Activated naive CD8-positive, alpha-beta T cell (primary cell): ENCODE data around the gene PTPRN2.

Experiments
- H3K27ac Mint-ChIP-seq: one replicate; pipeline ENCODE4 v1.8.0; 2021; ENCODE audit warnings: mixed read lengths
- H3K27me3 Mint-ChIP-seq: one replicate; pipeline ENCODE4 v1.8.0; 2021; ENCODE audit warnings: mixed read lengths
- H3K36me3 Mint-ChIP-seq: one replicate; pipeline ENCODE4 v1.8.0; 2021; ENCODE audit warnings: mixed read lengths
- H3K4me1 Mint-ChIP-seq: one replicate; pipeline ENCODE4 v1.8.0; 2021; ENCODE audit warnings: low read depth, mixed read lengths
- H3K4me3 Mint-ChIP-seq: one replicate; pipeline ENCODE4 v1.8.0; 2021; ENCODE audit warnings: mild to moderate bottlenecking, mixed read lengths
- H3K9me3 Mint-ChIP-seq: one replicate; pipeline ENCODE4 v1.8.0; 2021; ENCODE audit warnings: low read depth, mixed read lengths

PTPRN2 gene

DNA sequence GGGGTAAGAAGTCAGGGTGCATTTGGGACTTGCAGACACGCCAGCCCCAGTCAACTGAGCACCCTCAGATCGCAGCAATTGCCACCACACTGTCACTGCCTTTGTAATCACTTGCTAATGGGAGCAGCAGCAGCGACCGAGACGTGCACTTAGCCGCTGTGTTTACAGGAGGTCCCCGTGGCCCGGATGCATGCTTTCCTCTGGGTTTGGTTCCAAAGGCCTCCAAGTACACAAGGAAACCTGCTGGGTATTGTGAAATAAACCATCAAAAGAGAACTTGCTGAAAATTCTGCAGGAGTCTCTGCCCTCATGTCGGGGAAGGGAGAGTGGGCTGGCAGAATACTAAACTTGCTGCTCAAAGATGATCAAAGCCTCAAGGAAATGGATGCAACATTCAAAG, 909.1 kb downstream of the PTPRN2 start:
- H3K36me3 Mint-ChIP-seq, result no peaks in the 10 kb centered on the region
- peaks cover 7% of the 10 kb centered on the region for H3K4me1 Mint-ChIP-seq
- H3K27me3 Mint-ChIP-seq, result peaks cover 60% of the 10 kb centered on the region
- H3K9me3 Mint-ChIP-seq, result no peaks in the 10 kb centered on the region
- H3K4me3 Mint-ChIP-seq, result no peak overlapping the region
- H3K27ac Mint-ChIP-seq, result no peak overlapping the region

DNA sequence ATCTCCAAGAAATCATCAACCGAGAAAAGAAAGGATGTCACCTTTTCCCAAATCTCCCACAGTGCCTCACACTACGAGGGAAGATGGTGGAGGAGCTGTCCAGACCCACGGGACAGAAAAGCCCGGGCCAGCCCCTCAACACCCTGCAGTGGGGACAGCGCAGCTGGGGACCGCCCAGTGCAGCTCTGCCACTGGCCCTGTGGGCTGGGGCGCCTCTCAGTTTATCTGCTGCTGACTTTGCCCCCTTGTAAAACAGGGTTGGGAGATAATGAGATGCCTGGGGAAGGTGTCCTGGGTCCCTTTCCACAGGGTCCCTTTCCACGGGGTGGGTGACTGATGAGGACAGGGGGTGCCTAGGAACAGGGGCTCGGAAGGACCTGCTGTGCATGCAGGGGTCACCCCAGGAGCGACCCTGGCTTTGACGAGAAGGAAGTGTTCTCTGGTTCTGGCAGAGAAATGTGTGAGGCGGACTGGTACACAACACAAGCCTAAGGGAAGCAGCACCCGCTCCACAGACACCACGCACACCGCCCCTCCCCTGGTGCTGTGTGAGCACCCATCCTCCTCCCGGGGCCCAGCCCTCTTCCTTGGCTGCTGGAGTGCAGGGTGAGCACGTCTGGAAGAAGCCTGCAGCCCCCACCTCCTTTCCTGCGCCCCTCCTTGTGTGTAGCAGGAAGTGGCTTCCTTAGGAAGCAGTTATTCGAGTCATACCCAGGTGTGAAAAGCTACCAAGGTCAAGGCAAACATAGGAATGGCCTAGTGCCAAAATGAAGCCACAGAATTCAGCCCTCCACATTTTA, 911.0 kb downstream of the PTPRN2 start:
- peaks cover 44% of the 10 kb centered on the region for H3K27me3 Mint-ChIP-seq
- H3K4me3 Mint-ChIP-seq, result no peak overlapping the region
- H3K36me3 Mint-ChIP-seq, result no peaks in the 10 kb centered on the region
- H3K9me3 Mint-ChIP-seq, result no peaks in the 10 kb centered on the region
- no peak overlapping the region for H3K27ac Mint-ChIP-seq
- no peaks in the 10 kb centered on the region for H3K4me1 Mint-ChIP-seq

DNA sequence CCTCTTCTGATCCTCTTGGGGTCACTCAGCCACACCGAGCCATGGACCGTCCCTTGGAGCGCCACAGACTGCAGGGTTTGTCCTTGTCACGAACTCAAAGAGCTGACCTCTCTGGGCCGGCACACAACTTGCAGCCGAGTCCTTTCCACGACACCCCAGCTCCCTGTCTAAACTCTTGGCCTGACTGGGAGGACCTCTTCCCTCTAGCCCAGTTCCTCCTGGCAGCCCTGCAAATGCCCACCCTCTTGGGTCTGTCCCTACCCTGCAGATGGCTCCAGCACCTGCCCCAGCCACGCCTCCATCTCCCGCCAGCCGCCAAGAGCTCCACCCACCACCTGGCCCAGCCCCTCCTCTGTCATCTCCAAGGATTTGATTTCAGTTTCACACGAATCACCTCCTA, 911.6 kb downstream of the PTPRN2 start:
- Mint-ChIP-seq H3K27ac (no peak overlapping the region), H3K4me3 (no peak overlapping the region), H3K4me1 (no peaks in the 10 kb centered on the region), H3K27me3 (peaks cover 42% of the 10 kb centered on the region), H3K36me3 (no peaks in the 10 kb centered on the region), H3K9me3 (no peaks in the 10 kb centered on the region)

DNA sequence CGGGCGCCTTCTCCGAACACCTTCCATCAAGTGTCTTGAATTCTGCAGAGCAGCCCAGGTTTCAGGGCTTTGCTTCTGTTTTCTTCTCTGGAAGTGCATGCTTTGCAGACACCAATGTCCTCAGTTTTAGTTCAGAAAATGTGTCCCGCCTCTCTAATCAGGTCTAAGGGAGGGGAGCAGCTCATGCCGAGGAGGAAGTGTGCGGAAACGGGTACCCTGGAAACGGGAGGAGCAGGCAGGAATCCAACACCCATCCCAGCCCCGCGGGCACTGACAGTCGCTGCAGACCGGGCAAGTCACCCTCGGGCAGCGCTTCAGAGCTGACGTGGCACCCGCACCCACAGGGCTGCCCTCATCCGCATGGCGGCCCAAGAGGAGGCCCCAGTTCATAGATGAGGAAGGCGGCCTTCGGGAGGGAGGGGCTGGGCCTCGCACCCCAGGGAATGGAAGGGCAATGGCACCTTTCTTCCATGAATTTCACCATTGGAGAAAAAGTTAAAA, 912.1 kb downstream of the PTPRN2 start:
- no peak overlapping the region for H3K4me3 Mint-ChIP-seq

DNA sequence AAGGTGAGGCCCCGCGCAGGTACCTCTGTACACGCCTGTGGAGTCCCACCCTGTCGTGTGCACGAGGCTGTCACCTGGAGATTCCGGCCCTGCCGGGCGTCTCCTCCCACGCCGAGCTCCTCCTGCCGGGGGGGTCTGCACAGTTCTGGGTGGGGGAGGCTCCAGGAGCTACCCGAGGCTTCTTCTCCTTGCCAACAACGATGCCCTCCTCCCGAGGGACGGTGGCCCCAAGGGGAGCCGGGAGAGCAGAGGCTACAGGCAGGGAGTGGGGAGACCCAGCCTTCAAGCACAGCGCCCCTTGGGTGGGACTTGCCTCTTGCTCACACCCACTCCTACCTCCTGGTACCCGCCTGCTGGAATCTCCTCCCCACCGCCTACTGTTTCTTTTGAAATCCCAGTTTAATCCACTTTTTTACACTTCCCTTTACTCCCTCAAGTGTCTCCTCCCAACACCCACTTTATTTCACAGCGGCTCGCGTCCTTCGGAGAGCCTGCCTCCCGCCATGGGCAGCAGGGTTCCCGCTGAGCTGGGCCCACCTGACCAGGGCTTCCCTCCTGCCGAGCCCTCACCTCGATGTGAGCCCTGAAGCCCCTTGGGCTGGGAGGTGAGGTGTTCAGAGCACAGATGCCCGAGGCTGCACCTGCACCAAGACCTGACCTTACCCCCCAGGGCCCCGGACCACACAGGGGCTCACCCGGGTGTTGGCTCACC, 912.8 kb downstream of the PTPRN2 start:
- H3K9me3 Mint-ChIP-seq, result no peaks in the 10 kb centered on the region

More for the DNA sequence above, 912.1 kb downstream of the PTPRN2 start:
- peaks cover 38% of the 10 kb centered on the region for H3K27me3 Mint-ChIP-seq
- no peaks in the 10 kb centered on the region for H3K36me3 Mint-ChIP-seq
- peaks cover 2% of the 10 kb centered on the region for H3K4me1 Mint-ChIP-seq
- no peaks in the 10 kb centered on the region for H3K9me3 Mint-ChIP-seq
- no peak overlapping the region for H3K27ac Mint-ChIP-seq

DNA sequence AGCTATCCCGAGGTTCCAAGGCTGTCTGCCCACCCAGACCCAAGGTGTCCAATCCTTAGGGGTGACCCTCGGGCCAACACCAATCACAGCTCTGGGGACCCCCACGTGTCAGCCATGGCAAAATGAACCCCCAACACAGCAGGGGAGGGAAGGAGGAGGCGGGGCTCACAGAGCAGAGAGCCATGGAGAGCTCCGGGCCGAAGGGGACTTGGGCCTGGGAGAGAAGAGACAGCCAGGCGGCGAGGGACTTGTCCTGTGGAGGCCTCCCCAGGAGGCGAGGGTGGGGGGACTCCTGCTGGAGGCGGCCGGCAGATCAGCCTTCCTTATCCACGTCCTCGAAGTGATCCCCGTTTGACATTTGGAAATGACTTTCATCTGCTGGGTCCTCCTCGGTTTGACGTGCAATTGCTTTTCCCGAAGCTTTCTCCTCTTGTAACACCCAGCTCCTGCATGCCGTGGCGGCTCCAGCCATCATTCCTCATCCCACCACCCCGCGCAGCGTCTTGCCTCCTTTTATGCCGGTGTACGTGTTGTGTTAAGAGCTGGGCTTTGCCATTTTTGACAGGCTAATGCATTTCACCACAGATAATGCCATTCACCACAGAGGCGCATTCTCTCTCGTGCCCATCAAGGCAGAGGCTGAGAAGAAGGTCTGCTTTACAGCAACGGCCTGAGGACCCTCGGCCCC, 913.5 kb downstream of the PTPRN2 start:
- no peaks in the 10 kb centered on the region for H3K9me3 Mint-ChIP-seq
- H3K27ac Mint-ChIP-seq, result no peak overlapping the region
- peaks cover 30% of the 10 kb centered on the region for H3K27me3 Mint-ChIP-seq
- H3K36me3 Mint-ChIP-seq, result no peaks in the 10 kb centered on the region
- H3K4me1 Mint-ChIP-seq, result peaks cover 15% of the 10 kb centered on the region
- H3K4me3 Mint-ChIP-seq, result no peak overlapping the region

More for the DNA sequence above, 912.8 kb downstream of the PTPRN2 start:
- no peak overlapping the region for H3K4me3 Mint-ChIP-seq
- H3K4me1 Mint-ChIP-seq, result peaks cover 8% of the 10 kb centered on the region
- H3K27me3 Mint-ChIP-seq, result peaks cover 32% of the 10 kb centered on the region
- H3K27ac Mint-ChIP-seq, result no peak overlapping the region
- no peaks in the 10 kb centered on the region for H3K36me3 Mint-ChIP-seq

DNA sequence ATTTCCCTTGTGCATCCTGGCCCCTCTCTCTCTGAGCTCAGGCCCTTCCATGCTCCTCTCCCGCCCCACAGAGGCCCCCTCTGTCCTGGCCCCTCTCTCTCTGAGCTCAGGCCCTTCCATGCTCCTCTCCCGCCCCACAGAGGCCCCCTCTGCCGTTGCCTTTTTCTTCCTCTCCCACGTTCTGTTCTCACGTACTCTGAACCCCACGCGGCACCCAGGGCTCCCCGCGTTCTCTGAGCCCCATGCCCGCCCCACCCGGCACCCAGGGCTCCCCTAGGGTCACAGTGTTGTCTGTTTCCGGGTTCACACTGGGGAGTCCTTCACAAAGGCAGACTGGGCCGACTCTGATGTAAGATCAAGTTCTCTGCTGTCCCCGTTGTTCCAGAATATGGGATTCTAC, 914.0 kb downstream of the PTPRN2 start:
- Mint-ChIP-seq H3K27ac (no peak overlapping the region), H3K4me3 (no peak overlapping the region), H3K9me3 (no peaks in the 10 kb centered on the region), H3K36me3 (no peaks in the 10 kb centered on the region), H3K27me3 (peaks cover 24% of the 10 kb centered on the region), H3K4me1 (peaks cover 19% of the 10 kb centered on the region)

DNA sequence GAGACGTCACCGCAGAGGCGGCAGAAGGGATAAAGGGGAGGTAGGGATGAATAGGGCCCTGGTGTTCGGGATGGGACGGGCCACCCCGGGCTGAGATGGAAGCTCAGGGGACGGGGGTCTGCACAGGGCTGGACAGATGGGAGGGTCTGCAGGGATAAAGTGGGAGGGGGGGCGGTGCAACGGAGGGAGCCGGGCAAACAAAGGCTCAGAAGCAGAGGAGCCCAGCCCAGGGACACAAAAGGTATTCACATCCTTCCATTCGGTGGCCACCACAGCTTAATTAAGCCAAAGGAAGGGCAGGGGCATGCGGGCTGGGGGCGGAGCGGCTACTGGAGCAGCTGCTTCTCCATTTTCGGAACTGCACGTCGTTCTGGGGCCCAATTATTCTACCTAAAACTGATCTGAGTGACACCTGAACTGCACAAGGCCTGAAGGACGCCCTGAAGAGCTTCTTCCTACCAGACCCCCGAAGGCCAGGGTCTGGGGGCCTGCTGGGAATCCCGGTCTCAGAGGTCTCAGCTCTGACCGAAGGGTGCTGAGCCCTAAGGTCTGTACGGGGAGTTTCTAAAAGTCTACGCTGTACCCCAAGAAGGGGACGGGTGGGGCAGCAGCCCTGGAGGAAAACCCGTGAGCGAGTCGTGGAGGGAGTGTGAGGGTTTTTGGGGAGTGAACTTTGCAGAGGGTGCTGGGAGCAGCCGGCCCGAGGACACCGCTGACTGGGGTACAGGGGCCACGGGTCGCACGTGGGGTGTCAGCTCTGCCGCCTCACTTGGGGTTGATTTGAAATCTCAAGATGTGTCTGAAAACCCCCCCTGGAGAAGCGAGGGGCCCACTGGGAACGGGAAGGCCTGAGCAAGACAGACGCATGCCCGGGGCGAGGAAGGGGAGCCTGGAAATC, 916.0 kb downstream of the PTPRN2 start:
- Mint-ChIP-seq H3K4me3 (no peak overlapping the region), H3K9me3 (no peaks in the 10 kb centered on the region), H3K27me3 (peaks cover 13% of the 10 kb centered on the region), H3K4me1 (peaks cover 25% of the 10 kb centered on the region), H3K27ac (no peak overlapping the region), H3K36me3 (no peaks in the 10 kb centered on the region)

DNA sequence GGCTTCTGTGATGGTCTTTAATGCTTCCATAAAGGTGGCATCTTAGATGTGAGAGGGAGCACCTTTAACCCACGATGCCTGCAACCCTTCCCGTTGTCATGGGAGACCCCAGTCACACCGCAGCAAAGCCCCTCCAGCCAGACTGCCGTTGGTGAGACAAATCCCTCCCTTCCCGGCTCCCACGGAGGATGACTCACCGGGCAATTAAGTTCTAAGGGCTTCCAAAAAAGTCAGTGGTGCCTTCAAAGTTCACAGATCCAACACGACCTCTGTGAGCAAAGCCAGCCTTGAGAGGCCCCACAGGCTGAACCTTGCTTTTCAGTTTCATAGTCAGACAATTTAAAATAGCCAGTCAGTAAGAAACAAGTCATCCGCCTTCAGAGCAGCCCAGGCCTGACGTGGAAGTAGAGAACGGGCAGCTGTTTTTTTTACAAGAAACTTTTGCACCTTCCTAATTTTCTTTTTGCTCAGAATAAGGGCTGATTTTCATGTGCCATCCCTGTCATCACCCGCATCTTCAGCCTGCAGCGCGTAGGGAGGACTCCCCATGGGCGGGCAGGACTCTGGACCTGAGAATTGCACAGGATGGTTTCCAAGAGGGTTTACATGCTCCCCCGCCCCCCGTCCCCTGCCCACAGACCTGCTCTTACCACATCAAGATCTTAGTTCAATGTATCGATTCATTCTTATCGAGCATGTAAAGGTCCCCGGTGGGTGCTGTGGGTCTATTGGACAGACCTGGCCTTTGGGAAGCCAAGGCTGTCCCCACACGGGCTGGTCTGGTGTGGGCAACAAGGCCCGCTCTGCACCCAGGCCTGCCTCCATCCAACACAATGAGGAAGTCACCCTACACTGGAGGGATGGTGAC, 916.9 kb downstream of the PTPRN2 start:
- H3K27me3 Mint-ChIP-seq, result peaks cover 9% of the 10 kb centered on the region
- H3K27ac Mint-ChIP-seq, result no peak overlapping the region
- no peaks in the 10 kb centered on the region for H3K36me3 Mint-ChIP-seq
- no peaks in the 10 kb centered on the region for H3K9me3 Mint-ChIP-seq
- peaks cover 25% of the 10 kb centered on the region for H3K4me1 Mint-ChIP-seq
- H3K4me3 Mint-ChIP-seq, result no peak overlapping the region

DNA sequence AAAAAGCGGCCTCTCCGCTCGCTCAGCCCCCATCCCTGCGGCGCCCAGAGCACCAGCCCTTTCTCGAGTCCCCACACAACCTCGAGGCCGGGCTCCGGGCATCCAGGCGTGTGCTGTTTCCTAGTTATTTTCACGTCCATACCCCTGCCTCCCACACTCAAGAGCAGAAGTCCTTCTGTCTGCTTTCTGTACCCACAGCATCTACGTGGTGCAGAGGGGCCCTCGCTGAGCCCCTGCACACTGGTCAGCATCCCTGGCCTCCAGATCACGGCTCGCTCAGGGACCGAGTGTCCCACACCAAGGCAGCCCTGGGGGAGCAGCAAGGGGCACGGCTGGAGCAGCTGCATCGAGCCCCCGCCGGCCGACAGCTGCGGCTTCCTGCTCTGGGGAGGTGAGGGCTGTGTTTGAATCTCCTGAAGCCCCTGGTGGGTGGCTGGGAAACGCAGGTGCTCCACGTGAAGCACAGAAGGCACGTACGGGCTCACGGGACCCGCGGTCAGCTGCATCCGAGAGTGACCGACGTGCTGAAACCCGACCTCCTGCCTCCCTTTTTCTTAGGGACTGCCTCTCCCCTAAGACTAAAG, 917.8 kb downstream of the PTPRN2 start:
- Mint-ChIP-seq H3K9me3 (no peaks in the 10 kb centered on the region), H3K4me3 (peak overlapping the region; percentile 28)

DNA sequence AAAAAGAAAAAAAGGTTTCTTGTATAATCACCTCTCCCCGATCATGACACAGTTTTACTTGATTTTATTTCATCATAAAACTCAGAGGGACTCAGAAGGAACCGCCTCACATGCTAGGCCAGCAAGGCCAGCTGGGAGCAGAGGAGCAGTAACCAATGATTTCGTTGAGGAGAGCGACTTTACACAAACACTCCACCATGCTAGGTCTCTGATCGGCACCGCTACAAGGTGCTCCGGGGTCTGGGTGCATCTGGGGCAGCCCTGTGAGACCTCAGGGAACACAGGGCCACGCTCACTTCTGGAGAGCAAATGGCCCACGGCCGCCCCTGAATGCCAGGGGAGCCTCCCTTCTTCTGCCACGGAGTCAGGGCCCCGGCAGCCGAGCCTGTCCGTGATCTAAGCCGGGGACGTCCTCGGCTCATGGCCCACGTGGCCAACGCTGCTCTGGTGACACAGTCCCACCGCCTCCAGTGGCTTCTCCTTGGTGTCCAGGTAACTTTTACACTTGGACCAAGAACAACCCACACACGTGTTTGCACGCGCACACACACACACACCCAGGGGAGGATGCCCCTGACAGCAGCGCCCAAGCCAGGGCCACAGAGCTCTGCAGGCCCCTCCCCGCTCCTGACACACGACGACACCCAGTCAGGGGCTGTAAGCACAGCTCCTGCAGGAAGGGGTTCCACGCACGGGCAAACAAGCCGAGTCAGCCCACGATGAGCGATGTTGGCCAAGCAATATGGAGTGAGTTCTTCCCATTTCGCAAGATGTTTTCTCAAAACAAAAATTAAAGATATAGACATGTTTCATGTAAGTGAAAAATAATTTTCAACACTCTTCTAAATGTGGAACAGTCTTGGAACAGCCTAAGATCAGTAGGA, 918.5 kb downstream of the PTPRN2 start:
- Mint-ChIP-seq H3K9me3 (no peaks in the 10 kb centered on the region), H3K4me1 (peaks cover 25% of the 10 kb centered on the region), H3K36me3 (no peaks in the 10 kb centered on the region), H3K4me3 (peak overlapping the region; percentile 23), H3K27me3 (peaks cover 6% of the 10 kb centered on the region), H3K27ac (no peak overlapping the region)

More for the DNA sequence above, 917.8 kb downstream of the PTPRN2 start:
- Mint-ChIP-seq H3K36me3 (no peaks in the 10 kb centered on the region), H3K27ac (no peak overlapping the region), H3K4me1 (peaks cover 25% of the 10 kb centered on the region), H3K27me3 (peaks cover 6% of the 10 kb centered on the region)

DNA sequence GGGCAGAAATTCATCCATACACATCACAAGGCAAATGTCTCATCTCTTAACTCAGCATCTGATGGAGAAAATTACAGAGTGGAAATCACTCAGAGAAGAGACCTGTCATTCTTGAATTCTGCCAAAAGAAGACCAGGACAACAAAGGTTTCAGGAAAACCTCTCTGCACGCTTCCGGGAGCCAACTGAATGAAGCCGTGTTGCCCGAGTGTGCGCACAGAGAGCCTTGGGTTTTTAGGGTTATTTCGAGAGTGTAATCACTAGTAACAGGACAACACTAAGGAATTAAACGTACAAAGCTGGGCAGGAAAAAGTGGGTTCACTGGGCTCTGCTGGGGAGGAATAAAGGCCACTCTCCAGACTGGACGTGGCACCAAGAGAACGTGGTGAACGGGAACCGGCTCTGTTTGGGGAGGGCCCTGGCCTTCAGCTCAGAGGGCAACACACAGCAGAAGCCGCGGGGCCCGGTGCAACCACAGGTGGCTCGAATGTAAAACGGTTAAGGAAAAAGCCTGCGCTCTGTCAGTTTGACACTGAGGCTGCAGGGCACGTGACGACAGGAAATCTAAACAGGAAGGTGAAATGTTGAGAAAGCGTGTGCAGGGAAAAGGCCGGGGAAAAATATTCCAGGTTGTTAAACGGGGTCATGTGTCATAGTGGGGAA, 919.3 kb downstream of the PTPRN2 start:
- Mint-ChIP-seq H3K36me3 (no peaks in the 10 kb centered on the region), H3K9me3 (no peaks in the 10 kb centered on the region), H3K27ac (no peak overlapping the region), H3K4me3 (peak overlapping the region; percentile 23), H3K4me1 (peaks cover 25% of the 10 kb centered on the region), H3K27me3 (peaks cover 6% of the 10 kb centered on the region)
